T follicular helper cell (primary cell): ENCODE measurements around the gene OLFM2.
"Not testable (repeated sequence)": the region's sequence is repeated elsewhere in the genome, so short reads cannot be mapped to it uniquely, and the experiment has no call there.

Experiments
- DNase-seq: peaks from one replicate; pipeline ENCODE4 v3.0.0-alpha.2; 2020; ENCODE audit warnings: low read depth

OLFM2 gene

DNA sequence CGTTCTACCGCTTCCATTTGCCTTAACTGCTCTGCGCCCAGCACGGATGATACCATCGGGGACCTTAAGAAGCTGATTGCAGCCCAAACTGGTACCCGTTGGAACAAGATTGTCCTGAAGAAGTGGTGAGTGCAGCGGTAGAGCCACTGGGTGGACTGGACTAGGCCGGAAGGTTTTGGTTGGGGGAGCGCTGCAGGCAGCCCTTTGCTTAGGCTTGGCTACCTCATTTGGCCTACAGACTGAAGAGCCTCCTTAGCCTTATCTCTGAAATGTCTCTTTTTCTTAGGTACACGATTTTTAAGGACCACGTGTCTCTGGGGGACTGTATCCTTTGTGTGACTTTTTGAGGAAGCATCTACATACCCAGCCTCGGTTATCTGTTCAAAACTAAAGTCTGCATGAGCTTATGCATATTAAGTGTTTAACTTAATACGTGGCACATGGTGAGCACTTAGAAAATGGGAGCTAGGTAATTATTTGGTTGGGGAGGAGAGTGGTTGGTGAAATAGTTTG, 107.7 kb downstream of the OLFM2 start:
- no peak for DNase-seq

DNA sequence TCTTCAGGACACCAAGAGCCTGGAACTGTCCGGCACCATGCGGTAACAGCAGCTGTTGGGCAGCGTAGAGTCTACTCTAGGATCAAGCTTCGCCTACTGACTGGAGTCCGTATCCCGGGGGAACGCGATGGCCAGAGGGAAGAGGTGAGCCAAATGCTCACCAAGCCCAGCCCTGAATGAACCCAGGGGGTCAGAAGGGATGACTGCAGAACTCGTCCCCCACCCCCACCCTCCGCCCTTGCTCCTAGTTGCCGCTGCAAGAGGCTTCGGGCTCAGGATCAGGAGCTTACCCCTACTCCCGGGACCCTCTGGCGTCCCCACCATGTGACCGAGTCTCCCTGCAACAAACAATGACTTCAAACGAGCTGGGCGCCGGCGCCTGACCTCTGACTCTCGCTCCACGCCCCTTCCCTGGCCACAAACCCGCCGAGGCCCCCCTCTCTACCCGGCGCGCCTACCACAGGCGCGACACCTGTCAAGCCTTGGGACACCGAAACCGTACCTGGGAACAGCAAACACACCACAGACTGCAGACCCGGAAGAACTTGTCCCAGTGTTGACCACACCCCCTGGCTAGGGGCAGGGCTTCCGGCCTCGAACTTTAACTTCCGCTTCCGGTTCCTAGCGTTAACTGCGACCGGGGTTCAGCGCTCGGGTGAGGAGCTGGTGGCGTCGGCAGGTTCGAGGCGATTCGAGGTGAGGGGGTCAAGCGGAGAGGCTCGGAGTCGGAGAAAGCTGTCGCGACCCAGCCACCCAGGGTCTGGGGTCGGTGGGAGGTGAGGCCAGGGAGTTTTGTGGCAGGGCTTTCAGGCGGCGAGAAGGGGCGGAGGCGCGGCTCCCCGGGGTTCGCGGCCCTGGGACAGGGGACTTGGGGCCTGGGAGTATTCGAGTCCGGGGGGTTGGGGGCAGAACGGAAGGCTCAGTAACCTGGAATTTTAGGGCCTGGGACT, 108.8 kb downstream of the OLFM2 start, which contains the start of gene UBL5:
Gene UBL5 (plus strand): TSS at position 630 of the 950 bp plus-strand sequence. CDS start 420 bp downstream, outside the sequence.
- DNase-seq = peak; percentile 83

DNA sequence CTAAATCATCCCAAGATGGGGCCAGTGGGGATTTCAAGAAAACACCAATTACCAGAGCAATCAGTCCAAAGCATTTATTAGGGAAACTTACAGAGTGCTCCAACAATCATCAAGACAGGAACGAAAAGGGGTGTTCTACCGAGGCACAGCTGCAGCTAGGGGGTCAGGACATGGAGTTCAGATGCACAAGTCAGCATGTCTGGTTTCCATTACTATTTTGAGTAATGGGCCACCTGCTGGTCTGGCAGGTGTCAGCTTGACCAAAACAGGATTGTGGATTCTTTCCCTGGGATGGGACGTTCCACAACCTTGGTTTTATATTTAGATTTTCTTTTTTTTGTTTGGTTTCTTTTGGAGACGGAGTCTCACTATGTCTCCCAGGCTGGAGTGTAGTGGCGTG, 112.5 kb downstream of the OLFM2 start:
- no peak for DNase-seq

DNA sequence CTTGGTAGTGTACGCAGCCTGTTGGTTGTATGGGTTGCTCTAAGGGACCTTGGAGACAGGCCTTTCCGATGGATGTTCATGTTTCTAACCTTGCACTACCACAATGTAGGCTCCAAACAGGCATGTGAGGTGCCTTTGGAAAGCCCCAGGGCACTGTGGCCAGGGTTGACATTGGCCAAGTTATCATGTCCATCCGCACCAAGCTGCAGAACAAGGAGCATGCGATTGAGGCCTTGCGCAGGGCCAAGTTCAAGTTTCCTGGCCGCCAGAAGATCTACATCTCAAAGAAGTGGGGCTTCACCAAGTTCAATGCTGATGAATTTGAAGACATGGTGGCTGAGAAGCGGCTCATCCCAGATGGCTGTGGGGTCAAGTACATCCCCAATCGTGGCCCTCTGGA, 116.3 kb downstream of the OLFM2 start:
- not testable (repeated sequence) for DNase-seq

DNA sequence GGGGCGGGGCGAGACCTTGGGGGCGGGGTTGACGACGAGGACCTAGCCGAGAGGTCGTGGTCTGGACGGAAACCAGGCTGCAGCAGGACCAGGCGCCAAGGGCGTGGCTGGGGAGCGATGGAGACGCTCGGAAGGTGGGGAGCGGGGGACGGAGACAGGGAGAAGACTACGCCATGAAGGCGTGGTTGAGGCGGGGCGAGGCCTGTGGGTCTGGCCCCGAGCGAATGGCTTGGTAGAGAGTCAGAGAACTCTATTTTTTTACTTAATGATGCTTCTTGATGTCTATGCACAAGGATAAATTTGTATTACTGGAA, 116.8 kb downstream of the OLFM2 start:
- DNase-seq = no peak

DNA sequence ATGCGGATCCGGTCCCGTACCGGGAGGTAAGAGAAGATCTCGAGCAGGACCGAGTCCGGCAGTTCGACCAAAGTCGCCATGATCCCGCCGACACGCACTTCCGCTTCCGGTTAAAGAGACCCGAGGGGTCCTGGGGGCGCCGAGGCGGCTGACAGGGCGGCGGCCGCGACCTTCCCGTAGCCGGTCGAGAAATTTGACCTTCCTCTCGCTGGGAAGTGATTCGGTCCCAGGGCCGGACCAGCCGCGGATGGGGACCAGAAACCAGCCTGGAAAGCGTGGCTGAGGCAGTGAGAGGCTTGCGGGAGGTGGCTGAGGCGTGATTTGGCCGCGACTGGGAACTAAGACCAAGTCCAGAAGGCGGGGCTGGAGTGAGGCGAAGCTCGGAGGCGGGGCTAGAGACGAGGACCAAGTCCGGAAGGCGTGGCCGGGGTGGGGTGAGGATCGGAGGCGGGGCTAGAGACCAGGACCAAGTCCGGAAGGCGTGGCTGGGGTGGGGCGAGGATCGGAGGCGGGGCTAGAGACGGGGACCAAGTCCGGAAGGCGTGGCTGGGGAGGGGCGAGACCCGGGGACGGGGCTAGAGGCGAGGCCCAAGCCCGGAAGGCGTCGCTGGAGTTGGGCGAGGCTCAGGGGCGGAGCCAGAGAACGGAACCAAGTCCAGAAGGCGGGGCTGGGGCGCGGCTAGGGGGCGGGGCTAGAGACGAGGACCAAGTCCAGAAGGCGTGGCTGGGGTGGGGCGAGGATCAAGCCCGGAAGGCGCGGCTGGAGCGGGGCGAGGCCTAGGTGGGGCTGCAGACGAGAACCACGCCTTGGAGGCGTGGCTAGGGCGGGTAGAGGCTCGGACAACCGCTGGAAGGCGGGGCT, 117.3 kb downstream of the OLFM2 start, which contains the start of gene FBXL12:
Gene FBXL12 (minus strand): TSS at position 346 of the 862 bp plus-strand sequence. CDS start 266 bp downstream, at position 80.
- DNase-seq = peak; percentile 100

DNA sequence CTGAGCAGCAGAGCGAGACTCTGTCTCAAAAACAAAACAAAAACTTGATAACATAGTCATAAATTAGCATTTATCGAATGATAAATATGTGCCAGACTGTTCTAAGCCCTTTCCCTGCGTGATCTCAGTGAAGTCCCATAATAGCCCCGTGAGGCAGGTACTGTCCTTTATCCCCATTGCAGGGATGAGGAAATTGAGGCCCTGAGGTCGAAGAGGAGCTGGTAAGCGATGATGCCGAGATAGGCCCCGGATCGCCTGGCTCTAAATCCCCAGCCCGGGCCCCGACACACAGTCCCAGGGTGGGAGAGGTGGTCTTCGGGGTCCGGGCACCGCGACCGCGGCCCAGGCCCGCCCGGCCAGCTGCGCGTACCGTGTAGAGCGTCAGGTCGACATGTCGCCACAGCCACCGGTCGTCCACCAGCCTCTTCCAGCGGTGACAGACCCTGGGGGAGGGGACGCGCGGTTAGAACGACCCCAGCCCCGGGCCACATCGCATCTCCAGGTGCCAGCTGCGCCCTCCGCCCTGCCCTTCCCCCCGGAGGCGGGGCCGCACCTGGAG, 118.1 kb downstream of the OLFM2 start:
- no peak for DNase-seq

DNA sequence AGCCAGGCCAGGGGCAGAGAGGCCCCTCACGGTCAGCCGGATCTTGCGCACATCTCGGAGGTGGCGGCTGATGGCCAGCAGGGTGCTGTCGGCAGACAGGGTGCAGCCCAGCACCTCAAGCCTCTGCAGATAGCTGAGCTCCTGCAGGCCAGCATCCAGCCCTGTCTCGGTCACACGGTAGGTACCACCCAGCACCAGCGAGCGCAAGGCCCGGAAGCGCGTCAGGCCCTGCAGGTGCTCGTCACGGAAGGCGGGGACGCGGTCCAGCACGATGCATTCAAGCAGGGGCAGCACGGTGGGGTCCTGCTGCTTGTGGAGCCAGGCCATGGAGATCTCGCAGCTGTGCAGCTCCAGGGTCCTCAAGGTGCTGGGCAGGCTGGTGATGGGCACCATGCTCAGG, 125.2 kb downstream of the OLFM2 start:
- no peak for DNase-seq

DNA sequence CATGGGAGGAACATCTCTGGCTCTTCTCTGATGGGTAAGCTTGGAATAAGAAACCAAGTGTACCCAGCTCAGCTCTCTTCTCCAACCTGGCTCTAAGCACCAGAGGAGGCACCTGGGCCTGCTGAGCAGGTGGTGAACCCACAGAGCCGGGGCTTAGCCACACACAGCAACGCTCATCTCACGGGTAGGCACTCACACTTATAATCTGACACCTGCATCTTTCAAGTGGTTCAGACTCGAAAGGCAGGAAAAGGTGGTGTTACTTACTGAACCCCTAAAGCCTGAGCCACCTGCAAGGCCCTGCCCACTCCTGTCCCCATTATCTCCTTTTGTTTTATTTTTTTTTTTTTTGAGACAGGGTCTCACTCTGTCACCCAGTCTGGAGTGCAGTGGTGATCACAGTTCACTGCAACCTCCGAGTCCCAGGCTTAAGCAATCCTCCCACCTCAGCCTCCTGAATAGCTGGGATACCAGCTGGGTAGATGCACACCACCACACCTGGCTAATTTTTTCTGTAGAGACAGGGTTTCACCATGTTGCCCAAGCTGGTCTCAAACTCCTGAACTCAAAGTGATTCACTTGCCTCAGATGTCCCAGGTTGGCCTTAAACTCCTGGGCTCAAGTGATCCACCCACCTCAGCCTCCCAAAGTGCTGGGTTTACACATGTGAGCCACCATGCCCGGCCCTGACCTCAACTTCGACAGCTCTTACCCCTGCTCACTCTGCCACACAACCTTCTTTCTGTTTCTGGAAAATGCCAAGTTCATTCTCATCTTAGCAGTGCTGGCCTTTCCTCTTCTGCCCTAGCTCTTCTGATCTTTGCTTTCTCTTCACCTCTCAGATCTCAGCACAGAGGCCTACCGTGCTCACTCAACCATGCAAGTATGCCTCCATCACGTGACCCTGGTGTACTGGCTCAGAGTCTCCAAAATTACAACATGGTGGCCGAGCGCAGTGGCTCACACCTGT, 127.2 kb downstream of the OLFM2 start:
- DNase-seq = peak; percentile 22

DNA sequence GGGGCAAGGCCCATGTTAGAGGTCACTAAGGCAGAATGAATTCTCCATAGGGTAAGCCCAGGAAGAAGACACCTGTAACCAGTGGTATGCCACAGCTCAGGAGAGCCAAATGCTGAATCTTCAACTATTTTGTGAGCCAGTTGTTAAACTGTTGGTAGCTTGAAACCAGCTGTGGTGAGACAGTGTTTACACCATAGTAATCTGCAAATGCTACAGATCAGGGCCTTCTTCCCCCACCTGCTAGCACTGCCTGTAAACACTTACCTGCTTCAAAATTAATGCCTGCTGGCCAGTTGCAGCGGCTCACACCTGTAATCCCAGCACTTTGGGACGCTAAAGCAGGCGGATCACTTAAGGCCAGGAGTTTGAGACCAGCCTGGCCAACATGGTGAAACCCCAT, 129.5 kb downstream of the OLFM2 start:
- DNase-seq = no peak
